Rectal smooth muscle tissue (tissue), 1 donor: ENCODE measurements around the gene PAX3.
A peak's percentile ranks its signal among the peaks of the same experiment; 100 is the strongest.

Experiments used
- H3K27ac ChIP-seq: one replicate; pipeline ENCODE4 v1.7.0; 2013; ENCODE audit warnings: low read depth, low read length, inconsistent platforms
- H3K27me3 ChIP-seq: one replicate; pipeline ENCODE4 v1.7.0; 2013; ENCODE audit warnings: low read length; ENCODE audit not compliant: control insufficient read depth, insufficient read depth
- H3K36me3 ChIP-seq: one replicate; pipeline ENCODE4 v1.7.0; 2013; ENCODE audit warnings: low read length; ENCODE audit not compliant: control insufficient read depth, insufficient read depth
- H3K4me1 ChIP-seq: one replicate; pipeline ENCODE4 v1.7.0; 2013; ENCODE audit warnings: low read length; ENCODE audit not compliant: control insufficient read depth, insufficient read depth
- H3K4me3 ChIP-seq: one replicate; pipeline ENCODE4 v1.7.0; 2013; ENCODE audit warnings: low read length
- H3K9ac ChIP-seq: one replicate; pipeline ENCODE4 v1.7.0; 2013; ENCODE audit warnings: low read length

The PAX3 gene

DNA sequence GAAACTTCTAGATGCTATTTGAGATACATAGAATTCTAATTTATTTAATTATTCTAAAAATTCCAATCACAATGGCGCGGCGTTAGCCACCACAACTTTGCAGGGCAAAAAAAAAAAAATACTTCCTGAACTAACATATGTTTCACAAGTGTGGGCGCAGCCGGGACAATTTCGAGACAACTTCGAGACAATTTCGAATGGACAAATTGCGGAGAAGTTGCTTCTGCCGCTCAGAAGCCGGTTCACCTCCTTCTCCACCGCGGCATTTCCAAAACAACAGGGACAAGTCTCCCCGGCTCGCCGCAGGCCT is 842 bp downstream of the PAX3 start:
- no peaks in the 10 kb centered on the region for H3K4me1 ChIP-seq
- H3K27me3 ChIP-seq: peaks cover 77% of the 10 kb centered on the region
- no peak overlapping the region for H3K27ac ChIP-seq
- H3K9ac ChIP-seq: no peak overlapping the region
- H3K4me3 ChIP-seq: no peak overlapping the region
- H3K36me3 ChIP-seq: no peaks in the 10 kb centered on the region

DNA sequence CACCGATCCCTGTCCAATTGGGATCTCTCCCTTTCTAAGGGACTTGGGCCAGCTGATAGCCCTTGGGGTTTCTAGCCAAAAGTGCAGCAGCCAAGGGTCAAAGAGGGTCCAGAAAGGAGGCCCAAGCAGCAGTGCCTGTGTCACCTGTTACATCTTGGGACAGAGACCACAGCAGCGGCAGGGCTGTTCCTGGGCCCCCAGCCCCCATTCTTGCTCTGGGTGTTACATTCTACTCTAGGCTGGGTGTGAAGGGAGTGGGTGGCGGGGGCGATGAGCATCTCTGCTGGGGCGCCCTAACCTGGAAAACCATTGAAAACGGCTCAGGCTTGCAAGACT is 1.2 kb downstream of the PAX3 start:
- H3K4me3 ChIP-seq: no peak overlapping the region
- no peak overlapping the region for H3K9ac ChIP-seq
- no peaks in the 10 kb centered on the region for H3K4me1 ChIP-seq
- peaks cover 74% of the 10 kb centered on the region for H3K27me3 ChIP-seq
- no peaks in the 10 kb centered on the region for H3K36me3 ChIP-seq
- H3K27ac ChIP-seq: no peak overlapping the region

DNA sequence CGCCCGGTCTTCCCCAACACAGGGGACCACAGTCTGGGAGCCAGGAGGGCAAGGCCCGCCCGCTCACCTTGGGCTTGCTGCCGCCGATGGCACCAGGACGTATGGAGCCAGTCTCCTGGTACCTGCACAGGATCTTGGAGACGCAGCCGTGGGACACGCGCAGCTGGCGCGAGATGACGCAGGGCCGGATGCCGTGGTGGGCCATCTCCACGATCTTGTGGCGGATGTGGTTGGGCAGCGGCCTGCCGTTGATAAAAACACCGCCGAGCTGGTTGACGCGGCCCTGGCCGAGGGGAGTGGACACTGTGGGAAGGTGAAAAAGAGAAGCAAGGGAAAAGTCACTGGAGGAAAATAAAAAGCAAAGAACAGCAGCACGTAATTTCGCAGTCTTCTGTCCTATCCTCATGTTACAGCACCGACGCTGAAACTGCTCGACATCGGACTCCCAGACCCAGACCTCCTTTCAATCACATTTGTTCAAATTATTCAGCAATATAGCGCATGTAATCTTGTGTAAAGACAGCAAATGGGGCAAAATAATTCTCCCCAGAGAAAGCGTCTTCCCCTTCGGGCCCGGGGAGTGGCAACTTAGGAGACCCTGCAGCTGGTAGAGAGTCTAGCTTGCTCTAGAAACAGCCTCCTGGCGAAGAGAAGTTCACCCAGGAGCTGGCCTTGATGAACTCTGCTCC is 1.7 kb downstream of the PAX3 start:
- Histone ChIP-seq H3K36me3 (no peaks in the 10 kb centered on the region), H3K9ac (no peak overlapping the region), H3K27ac (no peak overlapping the region), H3K4me3 (no peak overlapping the region), H3K27me3 (peaks cover 68% of the 10 kb centered on the region), H3K4me1 (no peaks in the 10 kb centered on the region)

DNA sequence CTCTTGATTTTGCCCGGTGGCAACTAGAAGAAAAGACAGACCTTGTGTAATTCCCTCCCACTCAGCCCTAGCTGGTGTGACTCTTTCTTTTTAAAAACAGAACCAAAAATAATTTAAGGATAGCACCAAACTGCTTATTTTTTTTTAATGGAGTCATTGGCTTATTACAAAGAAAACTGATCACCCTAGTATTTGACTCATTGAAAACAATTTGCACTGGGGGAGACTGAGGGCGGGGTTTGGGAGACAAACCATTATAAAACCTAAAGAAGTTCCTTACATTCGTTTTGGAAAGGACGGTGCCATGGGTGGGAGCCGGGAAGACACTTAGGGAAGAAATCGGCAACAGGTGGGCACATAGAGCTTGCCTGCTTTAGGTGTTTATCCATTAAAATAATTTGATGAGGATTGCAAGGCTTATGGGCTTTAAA is 2.5 kb downstream of the PAX3 start:
- Histone ChIP-seq H3K27me3 (peaks cover 64% of the 10 kb centered on the region), H3K36me3 (no peaks in the 10 kb centered on the region), H3K27ac (no peak overlapping the region), H3K4me3 (no peak overlapping the region), H3K9ac (no peak overlapping the region), H3K4me1 (no peaks in the 10 kb centered on the region)

DNA sequence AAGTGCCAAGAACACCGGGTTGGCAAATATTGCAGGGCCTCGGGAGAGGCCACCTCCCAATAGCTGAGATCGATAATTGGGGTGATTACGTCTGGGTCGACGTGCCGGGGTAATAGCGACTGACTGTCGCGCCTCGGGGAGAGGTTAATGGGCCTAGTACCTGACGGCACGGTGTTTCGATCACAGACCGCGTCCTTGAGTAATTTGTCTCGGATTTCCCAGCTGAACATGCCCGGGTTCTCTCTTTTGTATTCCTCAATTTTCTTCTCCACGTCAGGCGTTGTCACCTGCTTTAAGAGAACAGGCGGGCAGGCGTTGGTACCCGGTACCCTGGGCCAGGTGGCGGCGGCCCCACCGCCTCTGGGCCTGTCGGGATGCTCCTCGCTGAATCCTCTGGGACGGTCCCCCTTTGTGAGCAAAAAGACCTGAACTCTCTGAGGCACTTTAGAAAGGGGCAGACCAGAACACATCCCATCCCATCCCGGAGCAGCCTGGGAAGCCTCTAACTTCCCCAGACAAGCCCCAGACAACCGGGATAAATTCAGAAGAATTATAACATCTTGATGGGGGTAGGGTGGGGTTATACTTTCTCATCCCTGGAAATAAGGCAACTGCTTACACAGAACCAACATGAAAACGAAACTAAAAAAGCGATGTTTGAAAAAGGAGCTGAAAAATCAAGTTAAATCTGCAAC is 3.3 kb downstream of the PAX3 start:
- Histone ChIP-seq H3K9ac (no peak overlapping the region), H3K27me3 (peaks cover 61% of the 10 kb centered on the region), H3K36me3 (no peaks in the 10 kb centered on the region), H3K4me3 (peak overlapping the region; percentile 33), H3K27ac (no peak overlapping the region), H3K4me1 (no peaks in the 10 kb centered on the region)

DNA sequence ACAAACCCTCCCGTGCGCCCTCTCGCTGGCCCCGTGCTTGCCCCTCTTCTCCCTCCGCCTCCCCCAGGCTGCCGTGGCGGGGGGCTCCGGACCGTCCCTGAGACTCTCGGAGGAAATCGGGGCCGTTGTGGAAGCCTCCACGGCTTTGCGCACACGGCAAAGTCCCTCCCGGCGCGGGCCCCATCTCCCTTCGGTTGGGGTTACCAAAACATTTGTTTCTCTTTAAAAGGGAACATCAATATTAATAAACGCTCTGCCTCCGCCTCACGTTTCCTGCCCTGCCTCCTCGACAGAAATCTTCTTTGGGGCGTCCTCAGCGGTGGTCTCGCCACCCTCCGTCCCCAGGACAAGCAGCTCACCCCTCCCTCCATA is 3.8 kb downstream of the PAX3 start:
- Histone ChIP-seq H3K36me3 (no peaks in the 10 kb centered on the region), H3K27ac (no peak overlapping the region), H3K4me1 (no peaks in the 10 kb centered on the region), H3K27me3 (peaks cover 57% of the 10 kb centered on the region), H3K9ac (no peak overlapping the region), H3K4me3 (no peak overlapping the region)

DNA sequence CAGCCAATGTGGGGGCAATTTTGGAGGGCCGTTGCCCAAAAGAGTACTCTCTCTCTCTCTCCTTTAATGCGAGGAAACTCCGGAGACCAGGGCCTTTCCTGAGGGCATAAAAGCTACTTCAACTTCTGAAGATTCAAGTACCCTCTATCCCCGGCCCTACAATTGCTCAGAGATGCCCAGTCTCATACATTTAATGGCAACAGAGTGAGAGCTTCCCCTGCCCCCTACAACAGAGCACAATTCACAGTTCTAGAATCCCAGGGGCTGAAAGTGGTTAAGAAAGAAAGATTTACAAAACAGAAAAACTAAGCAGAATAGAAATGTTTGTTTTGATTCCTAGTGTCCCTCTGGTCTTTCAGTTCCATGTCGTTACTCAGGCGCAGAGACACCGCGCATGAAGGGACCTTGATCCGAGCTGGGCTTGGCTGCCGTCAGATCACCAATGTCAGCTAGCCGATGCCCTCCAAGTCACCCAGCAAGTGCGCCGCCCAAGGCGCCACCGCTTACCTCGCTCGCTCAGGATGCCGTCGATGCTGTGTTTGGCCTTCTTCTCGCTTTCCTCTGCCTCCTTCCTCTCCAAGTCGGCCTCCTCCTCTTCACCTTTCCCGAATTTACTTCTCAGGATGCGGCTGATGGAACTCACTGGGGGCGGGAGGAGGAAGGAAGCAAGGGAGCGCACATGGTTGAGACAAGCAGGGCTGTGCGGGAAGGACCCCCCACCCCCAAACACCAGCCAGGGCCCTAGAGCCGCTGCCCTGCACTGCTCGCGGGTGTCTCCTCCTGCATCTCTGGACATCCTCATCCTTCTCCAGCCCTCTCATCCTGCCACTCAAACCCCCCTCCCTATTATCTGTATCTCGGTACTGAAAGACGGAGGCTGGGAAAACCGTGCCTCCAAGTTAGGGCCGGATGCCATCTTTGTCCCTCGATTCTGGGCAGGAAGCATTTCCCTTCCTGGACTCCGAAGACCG is 4.9 kb downstream of the PAX3 start:
- Histone ChIP-seq H3K27ac (no peak overlapping the region), H3K4me3 (no peak overlapping the region), H3K27me3 (peaks cover 54% of the 10 kb centered on the region), H3K4me1 (no peaks in the 10 kb centered on the region), H3K9ac (no peak overlapping the region), H3K36me3 (no peaks in the 10 kb centered on the region)

DNA sequence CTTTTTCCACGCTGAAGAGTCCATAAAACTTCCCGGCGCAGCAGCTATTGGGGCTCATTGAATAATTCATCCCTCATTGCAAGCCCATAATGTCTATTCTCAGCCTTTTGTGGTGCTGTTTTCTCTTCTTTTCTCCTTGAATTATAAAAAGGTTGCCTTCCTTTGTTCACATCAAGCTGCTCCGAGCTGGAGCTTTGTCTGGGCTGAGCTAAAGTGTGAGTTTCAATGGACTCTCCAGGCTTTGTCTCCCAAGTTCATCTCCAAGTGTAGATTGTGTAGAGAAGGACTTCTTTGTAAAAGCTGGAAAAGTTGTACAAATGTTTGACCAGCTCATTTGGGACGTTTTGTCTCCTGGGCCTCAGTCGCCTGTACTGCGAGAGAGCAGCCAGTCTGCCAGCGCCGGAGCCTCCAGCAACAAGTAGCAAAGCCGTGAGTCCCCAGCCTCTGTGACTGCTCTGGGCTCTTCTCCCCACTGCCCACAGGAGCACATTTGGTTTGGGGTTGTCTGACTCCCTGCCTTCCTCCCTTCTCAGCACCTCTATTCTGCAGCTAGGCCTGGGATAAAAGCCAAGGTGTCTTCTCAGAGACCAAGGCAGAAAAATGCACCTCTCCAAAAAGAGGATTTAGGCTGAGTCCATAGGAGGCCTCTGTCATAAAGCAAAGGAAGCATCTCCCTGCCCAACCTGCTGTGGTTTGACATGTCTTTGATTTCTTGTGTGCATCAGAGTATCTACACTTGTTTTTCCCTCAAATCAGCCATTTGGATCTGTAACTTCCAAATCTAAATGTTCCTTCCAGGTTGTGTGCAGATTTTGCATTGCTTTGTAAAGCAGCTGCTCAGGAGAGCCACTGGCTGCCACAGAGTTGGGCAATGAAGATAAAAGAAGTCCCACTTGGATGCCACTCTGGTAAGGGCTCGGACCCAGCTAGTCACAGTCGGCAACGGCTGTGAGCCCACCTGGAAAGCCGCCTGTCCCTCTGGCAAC is 6.4 kb downstream of the PAX3 start:
- Histone ChIP-seq H3K27me3 (peaks cover 47% of the 10 kb centered on the region), H3K27ac (no peak overlapping the region), H3K9ac (no peak overlapping the region), H3K4me3 (no peak overlapping the region), H3K4me1 (no peaks in the 10 kb centered on the region), H3K36me3 (no peaks in the 10 kb centered on the region)

DNA sequence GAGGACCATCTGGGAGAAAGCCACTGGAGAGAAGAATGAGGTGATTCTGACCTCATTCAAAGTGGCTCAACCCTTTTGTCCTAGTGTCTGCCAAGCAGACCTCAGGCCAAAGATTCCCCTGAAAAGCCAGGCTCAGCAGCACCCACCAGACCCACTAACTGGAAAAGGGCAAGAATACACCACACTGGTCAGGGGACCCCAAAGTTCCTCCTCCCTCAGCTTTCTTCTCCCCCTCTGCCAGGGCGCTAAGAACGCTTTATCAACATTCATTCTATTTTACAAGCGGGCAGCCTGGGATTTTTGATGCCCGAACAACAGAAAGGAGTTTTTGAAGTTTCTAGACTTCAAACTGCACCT is 7.3 kb downstream of the PAX3 start:
- H3K27me3 ChIP-seq: peaks cover 38% of the 10 kb centered on the region
- H3K4me1 ChIP-seq: no peaks in the 10 kb centered on the region
- H3K9ac ChIP-seq: no peak overlapping the region
- no peak overlapping the region for H3K4me3 ChIP-seq
- H3K36me3 ChIP-seq: no peaks in the 10 kb centered on the region
- no peak overlapping the region for H3K27ac ChIP-seq

DNA sequence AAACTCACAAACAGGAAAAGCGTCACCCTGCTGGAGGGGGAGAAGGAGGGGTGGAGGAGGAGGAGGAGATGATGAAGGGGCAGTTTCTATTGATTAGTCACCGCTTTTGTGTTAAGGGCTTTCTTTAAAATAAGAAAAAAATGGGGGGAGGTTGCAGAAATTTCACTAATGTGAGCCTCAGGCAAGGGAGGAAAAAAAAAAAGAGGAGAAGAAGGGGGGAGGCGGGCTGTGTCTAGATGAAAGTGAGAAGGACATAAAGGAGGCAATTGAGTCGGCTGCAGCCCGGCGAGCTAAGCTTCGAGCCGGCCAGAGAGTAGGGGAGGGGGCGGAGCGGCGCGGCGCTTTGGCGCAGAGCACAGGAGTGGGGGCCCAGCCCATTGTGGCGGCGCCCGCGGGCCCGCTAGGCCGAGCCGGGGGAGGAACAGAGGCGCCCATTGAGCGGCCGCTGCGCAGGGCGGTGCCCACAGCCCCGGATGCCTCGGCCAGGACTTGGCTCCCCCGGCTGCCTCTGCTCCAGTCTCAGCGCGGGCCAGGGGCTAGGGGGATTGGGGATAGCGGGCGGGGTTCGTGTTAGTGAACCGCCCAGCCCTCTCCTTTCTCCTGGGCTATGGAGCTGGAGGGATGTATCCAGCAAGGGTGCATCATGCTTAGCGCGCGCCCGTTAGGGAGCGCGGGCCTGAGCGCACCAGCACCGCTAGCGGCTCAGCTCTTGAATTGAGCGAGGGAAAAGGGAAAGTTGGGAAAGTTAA is 7.9 kb downstream of the PAX3 start:
- H3K36me3 ChIP-seq: no peaks in the 10 kb centered on the region
- peaks cover 38% of the 10 kb centered on the region for H3K27me3 ChIP-seq
- H3K4me3 ChIP-seq: no peak overlapping the region
- H3K9ac ChIP-seq: no peak overlapping the region
- H3K27ac ChIP-seq: no peak overlapping the region
- no peaks in the 10 kb centered on the region for H3K4me1 ChIP-seq

DNA sequence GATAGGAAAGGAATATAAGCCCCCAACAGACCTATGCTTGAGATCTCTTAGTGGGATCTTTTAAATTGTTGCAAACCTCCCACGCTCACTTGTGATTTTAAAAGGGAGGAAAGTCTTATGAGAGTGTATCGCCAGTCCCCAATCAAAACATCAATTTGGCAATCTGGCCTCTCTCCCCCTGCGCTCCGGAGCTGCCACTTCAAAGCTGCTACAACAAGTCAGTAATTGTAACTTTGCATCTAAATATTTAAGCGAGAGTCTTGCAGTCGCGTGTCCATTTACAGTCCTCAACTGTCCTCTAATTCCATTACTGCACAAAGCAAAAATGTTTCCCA is 8.4 kb downstream of the PAX3 start:
- H3K4me3 ChIP-seq: no peak overlapping the region
- H3K36me3 ChIP-seq: no peaks in the 10 kb centered on the region
- H3K27me3 ChIP-seq: peaks cover 33% of the 10 kb centered on the region
- H3K4me1 ChIP-seq: no peaks in the 10 kb centered on the region
- no peak overlapping the region for H3K9ac ChIP-seq
- no peak overlapping the region for H3K27ac ChIP-seq
